NB4 (cell line): Measurements from ENCODE around the gene PPP1R12B.

Experiments used
- POLR2A ChIP-seq: IDR thresholded peaks from 2 replicates; pipeline ENCODE4 v1.6.1; 2011; ENCODE audit warnings: mild to moderate bottlenecking; ENCODE audit not compliant: insufficient read length; ENCODE audit errors: extremely low read depth
- TF ChIP-seq, protein P1 (sequence below): IDR thresholded peaks from one replicate; pipeline ENCODE4 v1.5.1; 2012; ENCODE audit warnings: low read depth, low read length
- TF ChIP-seq, protein P2 (sequence below): IDR thresholded peaks from 2 replicates; pipeline ENCODE4 v1.6.1; 2011; ENCODE audit warnings: low read depth, low read length

DNA sequence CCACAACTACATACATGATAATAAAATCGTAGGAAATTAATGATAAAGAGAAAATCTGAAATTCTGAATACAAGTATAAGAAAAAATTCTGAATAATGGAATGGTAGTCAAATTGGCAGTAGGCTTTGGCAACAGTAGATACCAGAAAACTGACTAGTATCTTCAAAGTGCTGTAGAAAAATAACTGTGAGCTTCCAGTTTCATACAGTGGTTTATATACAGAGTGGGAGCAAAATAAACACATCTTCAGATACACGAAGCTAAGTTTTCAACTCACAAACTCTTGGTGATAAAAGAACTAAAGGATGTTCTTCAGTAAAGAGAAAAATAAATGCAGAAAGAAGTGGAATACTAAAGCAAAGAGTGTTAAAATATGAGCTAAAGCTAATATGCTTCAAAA lies 173.4 kb downstream of the PPP1R12B start:
- TF ChIP-seq POLR2A = no peak
- TF ChIP-seq, protein P1, sequence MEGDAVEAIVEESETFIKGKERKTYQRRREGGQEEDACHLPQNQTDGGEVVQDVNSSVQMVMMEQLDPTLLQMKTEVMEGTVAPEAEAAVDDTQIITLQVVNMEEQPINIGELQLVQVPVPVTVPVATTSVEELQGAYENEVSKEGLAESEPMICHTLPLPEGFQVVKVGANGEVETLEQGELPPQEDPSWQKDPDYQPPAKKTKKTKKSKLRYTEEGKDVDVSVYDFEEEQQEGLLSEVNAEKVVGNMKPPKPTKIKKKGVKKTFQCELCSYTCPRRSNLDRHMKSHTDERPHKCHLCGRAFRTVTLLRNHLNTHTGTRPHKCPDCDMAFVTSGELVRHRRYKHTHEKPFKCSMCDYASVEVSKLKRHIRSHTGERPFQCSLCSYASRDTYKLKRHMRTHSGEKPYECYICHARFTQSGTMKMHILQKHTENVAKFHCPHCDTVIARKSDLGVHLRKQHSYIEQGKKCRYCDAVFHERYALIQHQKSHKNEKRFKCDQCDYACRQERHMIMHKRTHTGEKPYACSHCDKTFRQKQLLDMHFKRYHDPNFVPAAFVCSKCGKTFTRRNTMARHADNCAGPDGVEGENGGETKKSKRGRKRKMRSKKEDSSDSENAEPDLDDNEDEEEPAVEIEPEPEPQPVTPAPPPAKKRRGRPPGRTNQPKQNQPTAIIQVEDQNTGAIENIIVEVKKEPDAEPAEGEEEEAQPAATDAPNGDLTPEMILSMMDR = no peak
- TF ChIP-seq, protein P2, sequence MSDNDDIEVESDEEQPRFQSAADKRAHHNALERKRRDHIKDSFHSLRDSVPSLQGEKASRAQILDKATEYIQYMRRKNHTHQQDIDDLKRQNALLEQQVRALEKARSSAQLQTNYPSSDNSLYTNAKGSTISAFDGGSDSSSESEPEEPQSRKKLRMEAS = no peak
